Fibroblast of gingiva (primary cell): Measurements from ENCODE around the gene XYLT2.
A peak's percentile ranks its signal among the peaks of the same experiment; 100 is the strongest.

Experiments
- DNase-seq: peaks from one replicate; pipeline ENCODE4 v3.0.0-alpha.2; 2011; ENCODE audit warnings: low read depth

The XYLT2 gene

GRCh38 chr17:50348522-50349242 lies 2.8 kb downstream of the XYLT2 start:
- DNase-seq, result no peak

GRCh38 chr17:50349243-50349600 lies 3.3 kb downstream of the XYLT2 start:
- DNase-seq, result no peak

GRCh38 chr17:50350733-50351132 lies 4.8 kb downstream of the XYLT2 start:
- no peak for DNase-seq

GRCh38 chr17:50352072-50352692 lies 6.3 kb downstream of the XYLT2 start:
- no peak for DNase-seq

GRCh38 chr17:50352693-50353599 lies 7.0 kb downstream of the XYLT2 start:
- no peak for DNase-seq

- no peak for DNase-seq
These were observed 7.8 kb downstream of the XYLT2 start for GRCh38 chr17:50353600-50354195.

- DNase-seq, result no peak
These were observed 8.3 kb downstream of the XYLT2 start for GRCh38 chr17:50354198-50354597.

- no peak for DNase-seq
These were observed 8.8 kb downstream of the XYLT2 start for GRCh38 chr17:50354776-50355175.

GRCh38 chr17:50355336-50355700 lies 9.4 kb downstream of the XYLT2 start:
- no peak for DNase-seq

GRCh38 chr17:50355701-50356341 lies 9.9 kb downstream of the XYLT2 start:
- no peak for DNase-seq

- no peak for DNase-seq
These were observed 10.5 kb downstream of the XYLT2 start for GRCh38 chr17:50356418-50356817.

GRCh38 chr17:50356892-50357510 lies 11.1 kb downstream of the XYLT2 start:
- no peak for DNase-seq

GRCh38 chr17:50358177-50358576 lies 12.3 kb downstream of the XYLT2 start:
- DNase-seq, result no peak

GRCh38 chr17:50359005-50359699 lies 13.2 kb downstream of the XYLT2 start:
- DNase-seq, result no peak

- no peak for DNase-seq
These were observed 14.1 kb downstream of the XYLT2 start for GRCh38 chr17:50359998-50360461.

GRCh38 chr17:50360486-50361115 lies 14.7 kb downstream of the XYLT2 start:
- DNase-seq, result no peak

- peak; percentile 61 for DNase-seq
These were observed 15.9 kb downstream of the XYLT2 start for GRCh38 chr17:50361561-50362480.

- DNase-seq, result no peak
These were observed 16.7 kb downstream of the XYLT2 start for GRCh38 chr17:50362661-50363060.
